HG02571 (cell line): ENCODE data around the gene BSG.

ENCODE experiments used
- ATAC-seq: cut with Tn5 transposase; IDR thresholded peaks from one replicate; pipeline ENCODE4 v1.9.1; 2021; ENCODE audit warnings: mild to moderate bottlenecking, moderate library complexity; ENCODE audit not compliant: unreplicated experiment

BSG gene

GRCh38 chr19:570937-571565 is 1.3 kb upstream of the BSG start:
- no peak for ATAC-seq

- no peak for ATAC-seq
Measured at GRCh38 chr19:571566-571974, 826 bp upstream of the BSG start.

GRCh38 chr19:572743-573518 is 535 bp downstream of the BSG start:
- no peak for ATAC-seq

GRCh38 chr19:573519-573825 is 1.1 kb downstream of the BSG start:
- no peak for ATAC-seq

- ATAC-seq, result no peak
Measured at GRCh38 chr19:574658-575526, 2.5 kb downstream of the BSG start.

GRCh38 chr19:575527-576506 is 3.4 kb downstream of the BSG start:
- ATAC-seq, result no peak

GRCh38 chr19:576768-577438 is 4.5 kb downstream of the BSG start:
- no peak for ATAC-seq

GRCh38 chr19:577439-578392 is 5.3 kb downstream of the BSG start:
- no peak for ATAC-seq

- ATAC-seq, result no peak
Measured at GRCh38 chr19:579111-579841, 6.9 kb downstream of the BSG start.

- no peak for ATAC-seq
Measured at GRCh38 chr19:579842-580155, 7.4 kb downstream of the BSG start.

GRCh38 chr19:580274-580835 is 8.0 kb downstream of the BSG start:
- ATAC-seq, result no peak

GRCh38 chr19:581399-582111 is 9.2 kb downstream of the BSG start:
- no peak for ATAC-seq

- ATAC-seq, result no peak
Measured at GRCh38 chr19:582497-583197, 10.3 kb downstream of the BSG start.

- ATAC-seq, result no peak
Measured at GRCh38 chr19:583198-583967, 11.0 kb downstream of the BSG start.

GRCh38 chr19:583968-584239 is 11.5 kb downstream of the BSG start:
- ATAC-seq, result no peak

- no peak for ATAC-seq
Measured at GRCh38 chr19:584240-585001, 12.0 kb downstream of the BSG start.
